Aorta (tissue), 5 donors: ENCODE measurements around the gene CLIC5. TPM values are rescaled to one million over a fixed set of nuclear protein-coding genes. Genes with fewer than 3 reads are reported as not detected.

Experiments used
- ATAC-seq: fragments of 200-7000 bp; cut with Tn5 transposase; one replicate; pipeline ENCODE4 v1.9.1; 2022; ENCODE audit warnings: moderate library complexity; ENCODE audit not compliant: low FRiP score
- DNase-seq, 2 donors: peaks; one replicate each; pipeline ENCODE4 v3.0.0-alpha.2; 2020
- H3K27ac ChIP-seq, 2 donors: one replicate each; pipeline ENCODE4 v1.5.1; 2013; ENCODE audit warnings: low read length in 2 of 2, mild to moderate bottlenecking in 2 of 2, moderate library complexity in 2 of 2, control low read depth in 1 of 2, inconsistent platforms in 1 of 2, low read depth in 1 of 2
- H3K27me3 ChIP-seq, 2 donors: one replicate each; pipeline ENCODE4 v1.6.1; 2013; ENCODE audit warnings: control low read depth in 1 of 2, low read length in 1 of 2, mild to moderate bottlenecking in 1 of 2, moderate library complexity in 1 of 2; ENCODE audit not compliant: insufficient read depth in 2 of 2, control insufficient read depth in 1 of 2
- H3K36me3 ChIP-seq, 2 donors: one replicate each; pipeline ENCODE4 v1.6.1; 2013; ENCODE audit warnings: control low read depth in 1 of 2, low read length in 1 of 2, mild to moderate bottlenecking in 1 of 2; ENCODE audit not compliant: insufficient read depth in 2 of 2, control insufficient read depth in 1 of 2
- H3K4me1 ChIP-seq, 2 donors: one replicate each; pipeline ENCODE4 v1.6.1; 2013; ENCODE audit warnings: low read length in 2 of 2, control low read depth in 1 of 2, mild to moderate bottlenecking in 1 of 2, moderate library complexity in 1 of 2; ENCODE audit not compliant: insufficient read depth in 2 of 2, control insufficient read depth in 1 of 2
- H3K4me3 ChIP-seq, 2 donors: one replicate each; pipeline ENCODE4 v1.5.1; 2013; ENCODE audit warnings: low read length in 2 of 2, control low read depth in 1 of 2, mild to moderate bottlenecking in 1 of 2
- H3K9me3 ChIP-seq: one replicate; pipeline ENCODE4 v1.6.1; 2013; ENCODE audit warnings: mild to moderate bottlenecking, low read length; ENCODE audit not compliant: control insufficient read depth
- WGBS, 2 donors: extraction: QIAGEN DNeasy Blood & Tissue Kit; methylation state at CpG; one replicate each; pipeline ENCODE4 v1.1.7; 2013; 5-methylcytosine and 5-hydroxymethylcytosine counted together
- intact Hi-C, 2 donors: fragments of 100-400 bp; cut with DNase I; formaldehyde crosslinking; loops; one replicate each; pipeline versions ENCODE4 v1.14.2 to v1.15.0; 2022
- polyA plus RNA-seq, 2 donors: library from polyadenylated mRNA; stranded (reverse); fragments of 200-250 nt; gene quantifications; one replicate each; pipeline ENCODE4 v1.2.3, GENCODE V29; 2013
- total RNA-seq, 2 donors: library from RNA; stranded (reverse); fragmentation: NEBNext Ultra II Directional; extraction: Animal tissue kit (Norgen Biotek cat#: 25700); gene quantifications; one replicate each; pipeline ENCODE4 v1.2.1, GENCODE V29; 2021
- donor health status: healthy with polysubstance abuse.
- donor health status: Bipolar disorder and iron deficiency.
- donor health status: DM: no; HTN: no; CAD: no.
- donor health status: DM: no; HTN: no; CAD: no.
- donor health status: DM: yes; HTN: yes; CAD: no.

The CLIC5 gene
- total and polyA plus RNA-seq, 4 donors = 0.10 to 9.2 (median 4.7) TPM

DNA sequence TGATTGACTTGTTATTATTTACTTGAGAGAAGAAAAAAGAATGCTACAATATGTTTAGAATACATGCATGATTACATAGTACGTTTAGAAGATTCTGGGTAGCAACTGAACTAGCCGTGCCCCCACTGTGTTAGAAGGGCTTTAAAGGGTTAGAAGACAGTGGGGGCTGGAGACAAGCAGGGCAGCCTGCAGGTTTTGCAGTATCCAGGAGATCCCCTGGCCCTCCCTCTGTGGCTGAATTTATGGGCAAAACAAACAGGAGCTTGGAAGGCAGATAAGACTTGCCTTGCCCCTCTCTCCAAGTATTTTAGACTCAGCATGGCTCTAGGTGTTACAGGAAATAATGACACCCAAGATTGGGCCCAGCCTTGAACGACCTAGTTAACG, 179.2 kb downstream of the CLIC5 start:
- Histone ChIP-seq H3K36me3 (no peaks in the 10 kb centered on the region), H3K27ac (no peak overlapping the region), H3K4me3 (no peak overlapping the region), H3K27me3 (no peaks in the 10 kb centered on the region), H3K4me1 (no peaks in the 10 kb centered on the region), H3K9me3 (no peaks in the 10 kb centered on the region)
- intact Hi-C loops = no loop called here
- WGBS, 2 donors = 83 to 86% methylated on average over 4 of the region's 4 CpGs
- ATAC-seq (no peak), DNase-seq (no peak)

DNA sequence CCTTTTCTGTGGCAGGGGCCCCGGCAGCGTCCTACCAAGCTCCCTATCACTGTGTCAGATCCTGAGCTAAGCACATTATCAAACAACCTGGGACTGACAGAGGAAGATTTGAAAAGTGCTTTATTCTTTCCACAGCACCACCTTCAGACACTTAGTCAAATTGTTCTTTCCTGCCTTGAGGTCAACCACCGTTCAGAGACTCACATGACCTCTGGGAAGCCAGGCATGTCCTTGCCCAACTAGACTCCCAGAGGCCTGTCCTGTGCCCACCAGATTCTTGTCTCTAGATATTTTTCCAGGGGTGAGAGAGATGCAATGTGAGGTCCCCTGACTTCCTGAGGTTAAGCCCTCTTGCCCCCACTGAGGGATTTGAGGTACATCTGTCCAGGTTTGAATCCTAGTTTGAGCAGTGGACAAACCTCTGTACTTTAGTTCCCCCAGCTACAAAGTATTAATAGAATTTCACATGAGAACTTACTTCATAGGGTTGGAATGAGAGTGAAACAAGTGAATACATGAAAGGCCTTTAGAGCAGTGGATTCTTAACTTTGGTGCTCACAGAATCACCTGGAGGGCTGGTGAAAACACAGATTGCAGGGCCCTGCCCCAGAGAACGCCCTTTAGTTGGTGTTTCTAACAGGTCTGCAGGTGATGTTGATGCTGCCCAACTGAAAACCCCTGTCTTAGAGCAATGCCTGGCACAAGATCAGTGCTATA, 179.8 kb downstream of the CLIC5 start:
- ATAC-seq (no peak), DNase-seq (no peak)
- no peaks in the 10 kb centered on the region for H3K36me3 ChIP-seq
- intact Hi-C loops = no loop called here
- 81% methylated on average over 4 of the region's 4 CpGs for WGBS, 2 donors
- H3K27me3 ChIP-seq = no peaks in the 10 kb centered on the region
- no peak overlapping the region for H3K27ac ChIP-seq
- no peaks in the 10 kb centered on the region for H3K4me1 ChIP-seq
- no peaks in the 10 kb centered on the region for H3K9me3 ChIP-seq
- H3K4me3 ChIP-seq = no peak overlapping the region

DNA sequence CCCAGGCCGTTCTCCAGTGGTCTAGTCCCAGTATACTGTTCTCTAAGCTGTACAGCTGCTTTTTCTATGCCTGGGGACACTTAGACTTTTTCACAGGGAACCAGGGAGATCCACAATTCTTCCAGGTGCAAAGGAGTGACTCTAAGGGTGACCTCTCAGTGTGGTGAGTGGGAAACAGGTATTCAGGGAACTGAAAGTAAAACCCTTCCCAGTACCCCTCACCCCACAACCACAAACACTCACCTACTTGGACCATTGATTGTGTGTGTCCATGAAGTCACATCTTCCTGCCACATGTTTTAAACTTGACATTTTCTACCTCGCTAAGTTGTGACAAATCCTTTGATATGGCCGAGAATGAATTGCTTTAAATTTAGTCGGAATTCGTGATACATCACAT, 183.6 kb downstream of the CLIC5 start:
- intact Hi-C loops = no loop called here
- H3K36me3 ChIP-seq = no peaks in the 10 kb centered on the region
- no peak overlapping the region for H3K4me3 ChIP-seq
- 81 to 89% methylated on average over 5 of the region's 5 CpGs for WGBS, 2 donors
- H3K9me3 ChIP-seq = peaks cover 2% of the 10 kb centered on the region
- no peak for ATAC-seq
- H3K27me3 ChIP-seq = no peaks in the 10 kb centered on the region
- H3K4me1 ChIP-seq = no peaks in the 10 kb centered on the region
- no peak for DNase-seq
- H3K27ac ChIP-seq = no peak overlapping the region

Other genes with a start within 250 kb of the CLIC5 start
- 10 to 100 TPM; 20.4 to 27.0 TPM for gene ENPP4, start 114.1 kb upstream of the CLIC5 start, total RNA-seq
- 10 to 100 TPM; 10.1 to 11.7 TPM for gene ENPP4, start 114.1 kb upstream of the CLIC5 start, polyA plus RNA-seq
- 1 to 10 TPM; 3.7 to 4.0 TPM for gene ENPP5, start 155.1 kb upstream of the CLIC5 start, total RNA-seq
- 1 to 10 TPM; 1.7 to 2.9 TPM for gene ENPP5, start 155.1 kb upstream of the CLIC5 start, polyA plus RNA-seq